ENCODE measurements around the gene TSPAN5.

The TSPAN5 gene

DNA sequence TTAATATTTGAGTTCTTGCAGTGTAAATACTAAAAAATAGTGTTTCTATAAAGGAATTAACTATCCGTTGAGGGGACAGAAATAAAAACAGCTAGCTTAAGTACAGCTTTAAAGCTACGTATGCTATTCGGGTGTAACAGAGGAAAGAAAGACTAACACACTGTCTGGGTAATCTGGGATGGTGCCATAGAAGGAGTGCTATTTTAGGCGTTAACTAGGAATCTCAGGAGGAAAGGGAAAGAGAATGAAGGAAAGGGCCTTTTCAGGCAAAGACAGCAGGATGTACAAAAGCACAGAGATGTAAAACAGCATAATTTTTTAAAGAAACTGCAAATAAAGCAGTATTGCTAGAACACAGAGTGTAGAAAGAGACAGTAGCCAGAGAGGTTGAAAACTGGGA is 235.4 kb downstream of the TSPAN5 start:
- no peak overlapping the region for H3K4me3 ChIP-seq (replicated peaks; ENCODE audit: low read depth, low read length)
- TF ChIP-seq, protein P1, sequence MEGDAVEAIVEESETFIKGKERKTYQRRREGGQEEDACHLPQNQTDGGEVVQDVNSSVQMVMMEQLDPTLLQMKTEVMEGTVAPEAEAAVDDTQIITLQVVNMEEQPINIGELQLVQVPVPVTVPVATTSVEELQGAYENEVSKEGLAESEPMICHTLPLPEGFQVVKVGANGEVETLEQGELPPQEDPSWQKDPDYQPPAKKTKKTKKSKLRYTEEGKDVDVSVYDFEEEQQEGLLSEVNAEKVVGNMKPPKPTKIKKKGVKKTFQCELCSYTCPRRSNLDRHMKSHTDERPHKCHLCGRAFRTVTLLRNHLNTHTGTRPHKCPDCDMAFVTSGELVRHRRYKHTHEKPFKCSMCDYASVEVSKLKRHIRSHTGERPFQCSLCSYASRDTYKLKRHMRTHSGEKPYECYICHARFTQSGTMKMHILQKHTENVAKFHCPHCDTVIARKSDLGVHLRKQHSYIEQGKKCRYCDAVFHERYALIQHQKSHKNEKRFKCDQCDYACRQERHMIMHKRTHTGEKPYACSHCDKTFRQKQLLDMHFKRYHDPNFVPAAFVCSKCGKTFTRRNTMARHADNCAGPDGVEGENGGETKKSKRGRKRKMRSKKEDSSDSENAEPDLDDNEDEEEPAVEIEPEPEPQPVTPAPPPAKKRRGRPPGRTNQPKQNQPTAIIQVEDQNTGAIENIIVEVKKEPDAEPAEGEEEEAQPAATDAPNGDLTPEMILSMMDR (IDR thresholded peaks at IDR 0.05; ENCODE audit: low read depth, low read length, missing control alignments): no peak
- DNase-seq (ENCODE audit: extremely low read depth, low read depth): no peak

DNA sequence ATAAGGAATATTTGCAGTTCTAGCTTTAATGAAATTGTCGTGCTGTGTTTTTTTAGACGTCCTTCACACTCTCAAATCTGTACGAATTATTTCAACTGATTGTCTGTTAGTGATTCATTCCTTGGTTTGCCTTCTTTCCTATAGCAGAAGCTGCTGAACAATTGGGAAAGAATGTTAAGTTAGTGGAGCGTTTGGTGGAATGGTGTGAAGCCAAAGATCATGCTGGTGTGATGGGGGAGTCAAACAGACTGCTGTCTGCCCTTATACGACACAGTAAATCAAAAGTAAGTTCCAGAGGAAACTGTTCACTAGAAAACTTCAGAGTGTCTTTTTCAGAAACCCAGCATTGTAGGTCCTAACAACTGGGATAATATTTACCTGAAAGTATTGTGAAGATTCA is 237.3 kb downstream of the TSPAN5 start:
- no peak for DNase-seq (ENCODE audit: extremely low read depth, low read depth)
- TF ChIP-seq, protein P1 (IDR thresholded peaks at IDR 0.05; ENCODE audit: low read depth, low read length, missing control alignments): no peak
- no peak overlapping the region for H3K4me3 ChIP-seq (replicated peaks; ENCODE audit: low read depth, low read length)
